Measurements from ENCODE around the gene GAS2L2. TPM values are rescaled to one million over a fixed set of nuclear protein-coding genes. Genes with fewer than 3 reads are reported as not detected.

GAS2L2 gene
- total RNA-seq, 2 experiments from 2014 or later: not detected

DNA sequence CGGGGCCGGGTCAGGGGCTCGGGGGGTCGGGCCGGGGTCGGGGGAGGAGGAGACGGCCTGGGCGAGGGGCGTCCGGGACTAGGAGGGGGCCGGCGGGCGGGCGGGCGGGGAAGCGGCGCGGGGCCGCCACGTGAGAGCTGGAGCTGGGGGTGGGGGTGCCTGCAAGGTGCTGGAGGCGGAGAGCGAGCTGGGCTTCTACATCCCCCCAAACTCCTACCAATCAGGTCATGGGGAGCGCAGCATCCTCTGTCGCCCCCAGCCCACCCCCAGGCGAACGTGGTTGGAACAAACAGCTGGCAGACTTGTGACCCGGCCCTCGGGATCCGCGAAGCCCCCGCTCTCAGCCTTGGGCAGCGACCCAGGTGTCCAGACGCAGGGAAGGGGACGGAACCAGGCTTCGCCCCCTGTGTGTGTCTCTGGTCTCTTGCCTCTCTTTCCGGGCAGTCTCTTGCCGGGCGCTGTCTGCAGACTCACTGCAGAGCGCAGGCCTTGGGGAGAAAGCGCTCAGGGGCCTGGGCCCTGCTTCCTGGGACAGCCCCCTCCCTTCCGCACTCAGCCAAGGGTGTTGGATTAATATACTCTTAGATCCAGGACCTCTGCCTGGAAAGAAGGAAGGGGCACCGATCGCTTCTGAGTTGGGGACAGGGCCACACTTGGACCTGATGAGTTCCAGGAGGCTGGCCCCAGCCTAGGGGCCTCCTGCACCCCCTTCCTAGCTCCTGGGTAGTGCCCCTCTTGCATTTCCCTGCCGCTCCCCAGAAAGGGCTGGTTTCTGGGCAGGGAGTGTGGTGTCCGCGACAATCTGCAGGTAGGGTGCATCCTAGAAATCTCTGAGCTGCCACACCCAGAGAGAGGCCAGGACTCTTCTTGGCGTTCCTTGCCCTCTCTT lies 20.9 kb downstream of the GAS2L2 start:
- Mint-ChIP-seq H3K36me3 (peaks cover 1% of the 10 kb centered on the region), H3K27me3 (no peaks in the 10 kb centered on the region), H3K9me3 (no peaks in the 10 kb centered on the region), H3K4me1 (ENCODE audit: low read depth) (peaks cover 10% of the 10 kb centered on the region), H3K27ac (no peak overlapping the region), H3K4me3 (peak overlapping the region; percentile 52)
- no peak for DNase-seq
- ChIA-PET CTCF (interaction anchor here (0.6 to 4.2 kb wide), 5 partner anchors 15 to 119 kb away, joined by 3 to 24 read pairs (median 4); partner anchors contain the start of gene TAF15), POLR2A (interaction anchor here (0.6 to 1.3 kb wide), 2 partner anchors 14 to 146 kb away, joined by 3 read pairs; no protein-coding TSS in a partner anchor)
- intact Hi-C loops (cut with micrococcal nuclease): no loop called here

GRCh38 chr17:35731239-35731916 lies 21.7 kb downstream of the GAS2L2 start, which contains the start of gene RASL10B:
RASL10B (plus strand) TSS chr17:35731639; CDS start chr17:35735185, 3,546 bp downstream.
- H3K27ac Mint-ChIP-seq: no peak within 1 kb of the TSS

GRCh38 chr17:35730400-35731005 lies 22.5 kb downstream of the GAS2L2 start:
- ChIA-PET POLR2A (interaction anchor here (0.8 kb wide), 1 partner anchor 705 kb away, joined by 3 read pairs; no protein-coding TSS in a partner anchor), CTCF (interaction anchor here (0.6 to 4.2 kb wide), 4 partner anchors 17 to 117 kb away, joined by 3 to 24 read pairs (median 4); partner anchors contain the start of gene TAF15)
- Mint-ChIP-seq H3K4me3 (no peak overlapping the region), H3K9me3 (no peaks in the 10 kb centered on the region), H3K36me3 (peaks cover 6% of the 10 kb centered on the region), H3K4me1 (ENCODE audit: low read depth) (peaks cover 10% of the 10 kb centered on the region), H3K27me3 (no peaks in the 10 kb centered on the region), H3K27ac (no peak overlapping the region)
- no peak for DNase-seq
- intact Hi-C loops (cut with micrococcal nuclease): no loop called here

More at GRCh38 chr17:35731239-35731916, 21.7 kb downstream of the GAS2L2 start, which contains the start of gene RASL10B:
- H3K9me3 Mint-ChIP-seq: no peaks in the 10 kb centered on the region
- H3K36me3 Mint-ChIP-seq: peaks cover 1% of the 10 kb centered on the region
- peak within 1 kb of the TSS; percentile 63 for H3K4me3 Mint-ChIP-seq
- intact Hi-C loops (cut with micrococcal nuclease): no loop called here
- peak; percentile 63 for DNase-seq
- ChIA-PET POLR2A (interaction anchor here (1.3 kb wide), 1 partner anchor 145 kb away, joined by 3 read pairs; no protein-coding TSS in a partner anchor), CTCF (interaction anchor here (0.6 to 4.2 kb wide), 6 partner anchors 16 to 118 kb away, joined by 3 to 24 read pairs (median 4); partner anchors contain the start of gene TAF15)
- H3K4me1 Mint-ChIP-seq (ENCODE audit: low read depth): peaks cover 10% of the 10 kb centered on the region
- no peaks in the 10 kb centered on the region for H3K27me3 Mint-ChIP-seq

- Mint-ChIP-seq H3K4me1 (ENCODE audit: low read depth) (peaks cover 10% of the 10 kb centered on the region), H3K4me3 (no peak overlapping the region), H3K27ac (no peak overlapping the region), H3K27me3 (no peaks in the 10 kb centered on the region), H3K36me3 (peaks cover 16% of the 10 kb centered on the region), H3K9me3 (no peaks in the 10 kb centered on the region)
- POLR2A ChIA-PET: interaction anchor here (0.7 kb wide), 1 partner anchor 13 kb away, joined by 3 read pairs; no protein-coding TSS in a partner anchor
- DNase-seq: no peak
- intact Hi-C loops (cut with micrococcal nuclease): no loop called here
- CTCF ChIA-PET: interaction anchor here (1.8 to 4.2 kb wide), 2 partner anchors 18 to 35 kb away, joined by 9 to 24 read pairs; no protein-coding TSS in a partner anchor
Observed at GRCh38 chr17:35729405-35729833, 23.6 kb downstream of the GAS2L2 start.

DNA sequence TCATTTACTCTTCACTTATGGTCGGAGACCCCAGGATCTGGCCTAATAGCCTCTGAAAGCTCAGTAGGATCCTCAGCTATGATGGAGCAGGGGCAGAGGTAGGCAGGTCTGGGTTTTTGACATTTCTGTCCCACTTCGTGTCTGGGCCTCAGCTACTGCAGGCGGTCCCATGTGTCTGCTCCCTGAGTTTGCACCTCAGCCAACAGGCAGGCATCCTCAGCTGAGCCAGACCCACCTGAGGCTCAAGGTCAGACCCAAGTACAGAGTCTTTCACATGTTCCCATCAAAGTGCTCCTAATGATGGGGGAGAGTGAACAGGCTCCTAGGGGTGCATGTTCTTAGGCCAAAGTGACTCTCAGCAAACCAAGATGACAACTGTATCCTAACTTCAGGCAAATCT lies 24.5 kb downstream of the GAS2L2 start:
- no peak for DNase-seq
- intact Hi-C loops (cut with micrococcal nuclease): no loop called here
- no peaks in the 10 kb centered on the region for H3K9me3 Mint-ChIP-seq
- H3K4me3 Mint-ChIP-seq: no peak overlapping the region
- H3K27me3 Mint-ChIP-seq: no peaks in the 10 kb centered on the region
- H3K36me3 Mint-ChIP-seq: peaks cover 24% of the 10 kb centered on the region
- H3K27ac Mint-ChIP-seq: no peak overlapping the region
- CTCF ChIA-PET: interaction anchor here (1.8 kb wide), 1 partner anchor 19 kb away, joined by 9 read pairs; no protein-coding TSS in a partner anchor
- peaks cover 10% of the 10 kb centered on the region for H3K4me1 Mint-ChIP-seq (ENCODE audit: low read depth)
- POLR2A ChIA-PET: no interaction called here

- H3K9me3 Mint-ChIP-seq: no peaks in the 10 kb centered on the region
- peaks cover 10% of the 10 kb centered on the region for H3K4me1 Mint-ChIP-seq (ENCODE audit: low read depth)
- peaks cover 31% of the 10 kb centered on the region for H3K36me3 Mint-ChIP-seq
- intact Hi-C loops (cut with micrococcal nuclease): no loop called here
- H3K27me3 Mint-ChIP-seq: no peaks in the 10 kb centered on the region
- CTCF ChIA-PET: interaction anchor here (1.1 to 2.1 kb wide), 2 partner anchors 21 to 114 kb away, joined by 3 to 12 read pairs; no protein-coding TSS in a partner anchor
- POLR2A ChIA-PET: interaction anchor here (1.2 kb wide), 1 partner anchor 16 kb away, joined by 3 read pairs; no protein-coding TSS in a partner anchor
- no peak for DNase-seq
- no peak overlapping the region for H3K4me3 Mint-ChIP-seq
- no peak overlapping the region for H3K27ac Mint-ChIP-seq
Observed at GRCh38 chr17:35727635-35728034, 25.4 kb downstream of the GAS2L2 start.

- peaks cover 10% of the 10 kb centered on the region for H3K4me1 Mint-ChIP-seq (ENCODE audit: low read depth)
- no peak overlapping the region for H3K27ac Mint-ChIP-seq
- no peaks in the 10 kb centered on the region for H3K9me3 Mint-ChIP-seq
- DNase-seq: no peak
- H3K4me3 Mint-ChIP-seq: no peak overlapping the region
- POLR2A ChIA-PET: interaction anchor here (1.2 kb wide), 1 partner anchor 17 kb away, joined by 3 read pairs; no protein-coding TSS in a partner anchor
- intact Hi-C loops (cut with micrococcal nuclease): no loop called here
- no peaks in the 10 kb centered on the region for H3K27me3 Mint-ChIP-seq
- H3K36me3 Mint-ChIP-seq: peaks cover 34% of the 10 kb centered on the region
- CTCF ChIA-PET: interaction anchor here (0.6 to 2.1 kb wide), 3 partner anchors 21 to 113 kb away, joined by 3 to 12 read pairs (median 3); no protein-coding TSS in a partner anchor
Observed at GRCh38 chr17:35726953-35727460, 26.0 kb downstream of the GAS2L2 start.

DNA sequence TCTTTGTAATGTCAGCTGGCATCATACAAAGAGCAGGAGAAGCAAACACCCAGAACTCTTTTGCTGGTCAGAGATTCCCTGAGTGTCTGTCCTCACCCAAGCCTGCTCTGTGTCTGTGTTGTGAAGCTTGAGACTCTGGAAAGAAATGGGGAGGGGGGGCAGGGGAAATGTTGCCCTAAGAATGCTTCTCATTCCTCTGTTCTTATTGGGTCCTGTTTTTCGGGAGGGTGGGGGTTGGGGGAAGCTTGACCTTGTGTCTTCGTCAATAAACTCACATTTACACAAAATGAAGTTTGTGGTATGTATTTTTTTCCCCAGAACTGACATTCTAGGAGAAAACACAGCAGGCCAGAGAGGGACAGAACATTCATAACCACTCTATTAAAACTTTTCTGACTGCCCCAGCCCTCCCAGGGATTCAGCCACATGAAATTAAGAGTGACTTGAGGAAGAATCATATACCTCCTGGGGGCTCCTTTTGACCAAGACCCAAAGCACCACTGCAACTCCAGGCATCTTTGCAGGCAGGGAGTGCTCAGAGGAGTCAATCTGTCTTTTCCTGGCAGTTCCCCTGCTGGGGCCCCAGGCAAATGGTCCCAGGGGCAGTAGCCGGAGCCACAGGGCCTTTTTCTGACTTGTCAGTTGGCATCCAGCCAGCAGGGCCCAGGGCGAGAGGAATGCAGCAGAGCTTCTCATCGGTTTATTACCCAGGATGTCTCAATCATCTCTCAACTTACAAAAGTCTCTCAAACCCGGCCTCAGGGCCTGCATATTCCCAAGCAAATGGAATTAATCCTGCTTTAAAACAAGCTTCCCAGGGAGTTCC lies 26.7 kb downstream of the GAS2L2 start:
- peaks cover 36% of the 10 kb centered on the region for H3K36me3 Mint-ChIP-seq
- H3K9me3 Mint-ChIP-seq: no peaks in the 10 kb centered on the region
- H3K27ac Mint-ChIP-seq: no peak overlapping the region
- POLR2A ChIA-PET: no interaction called here
- no peaks in the 10 kb centered on the region for H3K27me3 Mint-ChIP-seq
- DNase-seq: no peak
- CTCF ChIA-PET: interaction anchor here (0.6 to 2.1 kb wide), 2 partner anchors 22 to 73 kb away, joined by 3 to 12 read pairs; no protein-coding TSS in a partner anchor
- intact Hi-C loops (cut with micrococcal nuclease): no loop called here
- peaks cover 10% of the 10 kb centered on the region for H3K4me1 Mint-ChIP-seq (ENCODE audit: low read depth)
- no peak overlapping the region for H3K4me3 Mint-ChIP-seq

DNA sequence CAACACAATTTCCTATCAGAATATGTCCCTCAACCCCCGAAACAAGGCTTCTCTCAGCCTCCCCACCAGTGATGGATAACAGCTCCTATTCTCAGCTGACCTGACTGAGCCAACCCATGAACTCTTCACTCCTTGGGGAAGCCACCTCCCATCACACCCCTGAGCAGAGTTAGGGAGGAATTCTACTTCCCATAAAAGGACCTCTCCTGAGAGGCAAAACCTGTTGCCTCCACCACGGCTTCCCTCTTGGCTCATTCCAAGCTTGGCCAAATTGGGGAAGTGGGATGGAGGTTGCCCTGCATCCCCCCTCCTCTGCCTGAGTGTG lies 27.3 kb downstream of the GAS2L2 start:
- POLR2A ChIA-PET: no interaction called here
- H3K9me3 Mint-ChIP-seq: no peaks in the 10 kb centered on the region
- intact Hi-C loops (cut with micrococcal nuclease): no loop called here
- no peak overlapping the region for H3K4me3 Mint-ChIP-seq
- H3K36me3 Mint-ChIP-seq: peaks cover 38% of the 10 kb centered on the region
- no peak for DNase-seq
- no peak overlapping the region for H3K27ac Mint-ChIP-seq
- H3K27me3 Mint-ChIP-seq: no peaks in the 10 kb centered on the region
- peaks cover 5% of the 10 kb centered on the region for H3K4me1 Mint-ChIP-seq (ENCODE audit: low read depth)
- CTCF ChIA-PET: interaction anchor here (2.1 kb wide), 1 partner anchor 23 kb away, joined by 12 read pairs; no protein-coding TSS in a partner anchor

GRCh38 chr17:35725058-35725457 lies 28.0 kb downstream of the GAS2L2 start:
- Mint-ChIP-seq H3K4me1 (ENCODE audit: low read depth) (no peaks in the 10 kb centered on the region), H3K27ac (no peak overlapping the region), H3K9me3 (no peaks in the 10 kb centered on the region), H3K27me3 (no peaks in the 10 kb centered on the region), H3K36me3 (peaks cover 41% of the 10 kb centered on the region), H3K4me3 (no peak overlapping the region)
- POLR2A ChIA-PET: no interaction called here
- intact Hi-C loops (cut with micrococcal nuclease): no loop called here
- DNase-seq: no peak
- CTCF ChIA-PET: no interaction called here

Data from activated CD4-positive, alpha-beta memory T cell treated with anti-CD3 and anti-CD28 coated beads for 36 hours (primary cell).